Neuronal stem cell (in vitro differentiated cells): Measurements from ENCODE around the gene STX3.

ENCODE experiments used
- DNase-seq: peaks from one replicate; pipeline ENCODE4 v3.0.0-alpha.2; 2013; ENCODE audit warnings: low spot score
- H2AFZ ChIP-seq: one replicate; pipeline ENCODE4 v1.6.1; 2013; ENCODE audit warnings: mild to moderate bottlenecking, low read length, inconsistent platforms
- H2AK5ac ChIP-seq: 2 replicates; pipeline ENCODE4 v1.6.1; 2013; ENCODE audit warnings: low read depth, mild to moderate bottlenecking, inconsistent platforms, low read length, moderate library complexity, mixed read lengths
- H2BK120ac ChIP-seq: 2 replicates; pipeline ENCODE4 v1.6.1; 2013; ENCODE audit warnings: low read depth, mild to moderate bottlenecking, inconsistent platforms, low read length, moderate library complexity, mixed read lengths
- H2BK12ac ChIP-seq: one replicate; pipeline ENCODE4 v1.6.1; 2013; ENCODE audit warnings: low read length, inconsistent platforms
- H2BK15ac ChIP-seq: 2 replicates; pipeline ENCODE4 v1.6.1; 2013; ENCODE audit warnings: mild to moderate bottlenecking, low read length, inconsistent platforms, mixed read lengths
- H2BK5ac ChIP-seq: one replicate; pipeline ENCODE4 v1.6.1; 2013; ENCODE audit warnings: inconsistent platforms, mild to moderate bottlenecking, low read length, moderate library complexity
- H3K14ac ChIP-seq: one replicate; pipeline ENCODE4 v1.6.1; 2013; ENCODE audit warnings: low read length, inconsistent platforms
- H3K18ac ChIP-seq: 2 replicates; pipeline ENCODE4 v1.6.1; 2013; ENCODE audit warnings: low read length, inconsistent platforms
- H3K23ac ChIP-seq: 2 replicates; pipeline ENCODE4 v1.6.1; 2013; ENCODE audit warnings: low read depth, mild to moderate bottlenecking, mixed read lengths, low read length, inconsistent platforms; ENCODE audit not compliant: poor library complexity
- H3K27ac ChIP-seq: replicated peaks from 3 replicates; pipeline ENCODE4 v1.5.1; 2013; ENCODE audit warnings: low read length, inconsistent platforms
- H3K27me3 ChIP-seq, 3 experiments: 2 replicates each; pipeline ENCODE4 v1.6.1; 2013; ENCODE audit warnings: low read length in 3 of 3, mild to moderate bottlenecking in 2 of 3, inconsistent platforms in 1 of 3, low read depth in 1 of 3, mixed read lengths in 1 of 3, moderate library complexity in 1 of 3; ENCODE audit not compliant: control insufficient read depth in 3 of 3, insufficient read depth in 3 of 3
- H3K36me3 ChIP-seq, 2 donors: replicated peaks in 1 of 2; 2 replicates each; pipeline ENCODE4 v1.6.1; 2013; ENCODE audit warnings: low read length in 2 of 2; ENCODE audit not compliant: control insufficient read depth in 2 of 2, insufficient read depth in 2 of 2
- H3K4ac ChIP-seq: 2 replicates; pipeline ENCODE4 v1.6.1; 2013; ENCODE audit warnings: inconsistent platforms, mild to moderate bottlenecking, low read length, moderate library complexity
- H3K4me1 ChIP-seq, 2 donors: 1 replicate in 1 of 2; 2 replicates in 1 of 2; pipeline ENCODE4 v1.6.1; 2013; ENCODE audit warnings: low read length in 2 of 2, low read depth in 1 of 2; ENCODE audit not compliant: control insufficient read depth in 2 of 2, insufficient read depth in 1 of 2
- H3K4me2 ChIP-seq: one replicate; pipeline ENCODE4 v1.6.1; 2013; ENCODE audit warnings: mild to moderate bottlenecking, low read length, inconsistent platforms; ENCODE audit not compliant: insufficient read depth, poor library complexity, severe bottlenecking
- H3K4me3 ChIP-seq, 2 donors: 2 replicates each; pipeline ENCODE4 v1.5.1; 2013; ENCODE audit warnings: low read length in 2 of 2, mild to moderate bottlenecking in 2 of 2, inconsistent platforms in 1 of 2, moderate library complexity in 1 of 2
- H3K79me1 ChIP-seq: one replicate; pipeline ENCODE4 v1.6.1; 2013; ENCODE audit warnings: low read depth, mild to moderate bottlenecking, inconsistent platforms, low read length, moderate library complexity
- H3K9ac ChIP-seq: one replicate; pipeline ENCODE4 v1.6.1; 2013; ENCODE audit warnings: mild to moderate bottlenecking, low read depth, low read length, inconsistent platforms; ENCODE audit not compliant: poor library complexity
- H3K9me3 ChIP-seq, 2 donors: replicated peaks in 1 of 2; 2 replicates each; pipeline versions ENCODE3 to v1.6.1; 2013; ENCODE audit warnings: low read length in 2 of 2, mild to moderate bottlenecking in 2 of 2, inconsistent platforms in 1 of 2, low read depth in 1 of 2, mixed read lengths in 1 of 2, moderate library complexity in 1 of 2; ENCODE audit not compliant: control insufficient read depth in 2 of 2, insufficient read depth in 1 of 2
- H4K8ac ChIP-seq: one replicate; pipeline ENCODE4 v1.6.1; 2013; ENCODE audit warnings: low read depth, mild to moderate bottlenecking, inconsistent platforms, low read length, moderate library complexity
- H4K91ac ChIP-seq: one replicate; pipeline ENCODE4 v1.6.1; 2013; ENCODE audit warnings: low read length, low read depth, mild to moderate bottlenecking, inconsistent platforms; ENCODE audit not compliant: poor library complexity
- WGBS, 2 donors: extraction: QIAGEN DNeasy Blood & Tissue Kit; methylation state at CpG; one replicate each; pipeline ENCODE4 v1.1.7; 2013; ENCODE audit warnings: missing lambda C conversion rate in 2 of 2, mixed read lengths in 1 of 2; ENCODE audit not compliant: insufficient read length in 2 of 2, insufficient replicate concordance in 1 of 2; ENCODE audit errors: extremely low coverage in 2 of 2; 5-methylcytosine and 5-hydroxymethylcytosine counted together

Gene STX3

GRCh38 chr11:59724066-59724465 is 31.1 kb upstream of the STX3 start:
- Histone ChIP-seq H3K9me3 (no peaks in the 10 kb centered on the region), H2AK5ac (no peak overlapping the region), H4K91ac (no peak overlapping the region), H2BK5ac (no peak overlapping the region), H2AFZ (no peak overlapping the region), H3K4me2 (no peak overlapping the region), H4K8ac (no peak overlapping the region), H3K27ac (no peak overlapping the region), H2BK12ac (no peak overlapping the region), H3K18ac (no peak overlapping the region), H3K9ac (no peak overlapping the region), H3K4me3 (no peak overlapping the region), H3K27me3 (no peaks in the 10 kb centered on the region), H3K36me3 (no peaks in the 10 kb centered on the region), H3K79me1 (no peaks in the 10 kb centered on the region), H3K14ac (no peak overlapping the region), H3K4me1 (no peaks in the 10 kb centered on the region), H3K4ac (no peak overlapping the region), H2BK15ac (no peak overlapping the region), H3K23ac (no peak overlapping the region), H2BK120ac (no peak overlapping the region)
- WGBS, 2 donors = no CpG with 5 or more reads among the region's 3 CpGs
- no peak for DNase-seq

GRCh38 chr11:59727426-59727825 is 27.8 kb upstream of the STX3 start:
- Histone ChIP-seq H3K4me2 (no peak overlapping the region), H2BK15ac (no peak overlapping the region), H3K18ac (no peak overlapping the region), H3K27ac (no peak overlapping the region), H2AFZ (no peak overlapping the region), H4K91ac (no peak overlapping the region), H2BK12ac (no peak overlapping the region), H3K9me3 (no peaks in the 10 kb centered on the region), H3K23ac (no peak overlapping the region), H3K79me1 (no peaks in the 10 kb centered on the region), H4K8ac (no peak overlapping the region), H2AK5ac (no peak overlapping the region), H3K4me1 (no peaks in the 10 kb centered on the region), H2BK5ac (no peak overlapping the region), H3K36me3 (no peaks in the 10 kb centered on the region), H3K14ac (no peak overlapping the region), H3K4ac (no peak overlapping the region), H3K9ac (no peak overlapping the region), H2BK120ac (no peak overlapping the region), H3K4me3 (no peak overlapping the region), H3K27me3 (no peaks in the 10 kb centered on the region)
- WGBS, 2 donors = no CpG with 5 or more reads among the region's 1 CpG
- DNase-seq = no peak

DNA sequence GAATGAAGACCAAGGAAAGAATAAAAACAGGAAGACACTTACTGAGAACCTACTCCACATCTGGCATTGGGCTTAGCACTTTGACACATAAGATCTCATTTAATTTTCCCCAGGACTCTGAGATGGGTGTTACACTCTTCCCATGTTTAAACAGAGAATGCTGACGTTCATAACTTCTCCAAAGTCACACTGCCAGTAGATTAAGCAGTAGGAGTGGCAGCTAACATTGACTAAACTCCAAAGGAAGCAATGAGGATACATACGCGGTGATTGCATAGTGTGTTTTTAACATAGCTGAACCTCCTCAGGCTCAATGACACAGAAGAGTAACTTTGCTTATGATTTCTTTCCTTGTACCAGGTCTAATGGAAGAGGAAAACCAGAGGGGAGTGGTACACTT is 27.0 kb upstream of the STX3 start:
- H3K79me1 ChIP-seq = no peaks in the 10 kb centered on the region
- no peak overlapping the region for H3K4me3 ChIP-seq
- H3K27ac ChIP-seq = no peak overlapping the region
- no peak overlapping the region for H3K18ac ChIP-seq
- no peaks in the 10 kb centered on the region for H3K9me3 ChIP-seq
- no peak overlapping the region for H2BK120ac ChIP-seq
- no peak overlapping the region for H3K14ac ChIP-seq
- no CpG with 5 or more reads among the region's 3 CpGs for WGBS, 2 donors
- no peak overlapping the region for H3K4ac ChIP-seq
- no peak overlapping the region for H2AK5ac ChIP-seq
- no peak overlapping the region for H4K8ac ChIP-seq
- no peak overlapping the region for H3K23ac ChIP-seq
- DNase-seq = no peak
- no peak overlapping the region for H4K91ac ChIP-seq
- H2AFZ ChIP-seq = no peak overlapping the region
- no peaks in the 10 kb centered on the region for H3K36me3 ChIP-seq
- no peaks in the 10 kb centered on the region for H3K4me1 ChIP-seq
- H2BK5ac ChIP-seq = no peak overlapping the region
- H3K4me2 ChIP-seq = no peak overlapping the region
- H2BK12ac ChIP-seq = no peak overlapping the region
- H2BK15ac ChIP-seq = no peak overlapping the region
- no peak overlapping the region for H3K9ac ChIP-seq
- H3K27me3 ChIP-seq = no peaks in the 10 kb centered on the region

- Histone ChIP-seq H2AFZ (peak overlapping the region; percentile 68), H3K4ac (no peak overlapping the region), H3K27me3 (no peaks in the 10 kb centered on the region), H2AK5ac (no peak overlapping the region), H4K91ac (no peak overlapping the region), H3K9me3 (no peaks in the 10 kb centered on the region), H3K4me1 (no peaks in the 10 kb centered on the region), H2BK15ac (no peak overlapping the region), H3K23ac (no peak overlapping the region), H3K9ac (no peak overlapping the region), H3K4me2 (no peak overlapping the region), H4K8ac (no peak overlapping the region), H3K36me3 (no peaks in the 10 kb centered on the region), H2BK120ac (no peak overlapping the region), H2BK12ac (no peak overlapping the region), H3K18ac (no peak overlapping the region), H2BK5ac (no peak overlapping the region), H3K27ac (no peak overlapping the region), H3K79me1 (no peaks in the 10 kb centered on the region), H3K14ac (no peak overlapping the region), H3K4me3 (no peak overlapping the region)
- DNase-seq = no peak
- WGBS, 2 donors = no CpG with 5 or more reads among the region's 1 CpG
Measured at GRCh38 chr11:59728913-59729312, 26.3 kb upstream of the STX3 start.
